ENCODE results near the gene SYNDIG1L.

GRCh38 chr14:74459976-74460375 lies 34.0 kb upstream of the SYNDIG1L start:
- TF ChIP-seq CTCF (conservative IDR thresholded peaks at IDR 0.05) (no peak), ZFX (IDR thresholded peaks at IDR 0.05) (no peak)
